ENCODE results near the gene ACYP1.

Gene ACYP1

GRCh38 chr14:75063491-75064204 is at the start of gene ACYP1:
TSS of gene ACYP1 (minus strand) at chr14:75064024. CDS start at chr14:75063553, 471 bp downstream.
- peak; percentile 94 for DNase-seq

GRCh38 chr14:75109877-75110276 is 46.1 kb upstream of the ACYP1 start:
- DNase-seq, result no peak

GRCh38 chr14:75107186-75107585 is 43.4 kb upstream of the ACYP1 start:
- no peak for DNase-seq

- DNase-seq, result no peak
Observed at GRCh38 chr14:75101491-75101890, 37.7 kb upstream of the ACYP1 start.

GRCh38 chr14:75098682-75099081 is 34.9 kb upstream of the ACYP1 start:
- DNase-seq, result no peak

- no peak for DNase-seq
Observed at GRCh38 chr14:75098212-75098611, 34.4 kb upstream of the ACYP1 start.

- no peak for DNase-seq
Observed at GRCh38 chr14:75096959-75097358, 33.1 kb upstream of the ACYP1 start.

- no peak for DNase-seq
Observed at GRCh38 chr14:75095690-75096089, 31.9 kb upstream of the ACYP1 start.

- no peak for DNase-seq
Observed at GRCh38 chr14:75094896-75095295, 31.1 kb upstream of the ACYP1 start.

GRCh38 chr14:75092698-75093097 is 28.9 kb upstream of the ACYP1 start:
- no peak for DNase-seq

GRCh38 chr14:75091251-75091650 is 27.4 kb upstream of the ACYP1 start:
- no peak for DNase-seq

GRCh38 chr14:75090353-75090752 is 26.5 kb upstream of the ACYP1 start:
- DNase-seq, result no peak

- DNase-seq, result no peak
Observed at GRCh38 chr14:75088566-75089373, 24.9 kb upstream of the ACYP1 start.

GRCh38 chr14:75088153-75088552 is 24.3 kb upstream of the ACYP1 start:
- no peak for DNase-seq

- DNase-seq, result no peak
Observed at GRCh38 chr14:75084513-75084912, 20.7 kb upstream of the ACYP1 start.

GRCh38 chr14:75083271-75083670 is 19.4 kb upstream of the ACYP1 start:
- DNase-seq, result no peak

- no peak for DNase-seq
Observed at GRCh38 chr14:75081660-75082229, 17.9 kb upstream of the ACYP1 start.

- no peak for DNase-seq
Observed at GRCh38 chr14:75079521-75079920, 15.7 kb upstream of the ACYP1 start.

GRCh38 chr14:75077794-75078193 is 14.0 kb upstream of the ACYP1 start:
- DNase-seq, result no peak

- DNase-seq, result no peak
Observed at GRCh38 chr14:75070383-75070782, 6.6 kb upstream of the ACYP1 start.

GRCh38 chr14:75069811-75070145 is 6.0 kb upstream of the ACYP1 start:
- DNase-seq, result no peak

GRCh38 chr14:75069121-75069810 is 5.4 kb upstream of the ACYP1 start, which contains the start of gene ZC2HC1C:
TSS of gene ZC2HC1C (plus strand) at chr14:75069641. CDS start at chr14:75070574, 933 bp downstream.
- peak; percentile 86 for DNase-seq

Data from activated CD4-positive, CD25-positive, alpha-beta regulatory T cell treated with anti-CD3 and anti-CD28 coated beads, Interleukin-2, amount 50 U/mL, for 72 hours (primary cell).